SK-N-SH (cell line): ENCODE results near the gene TXNRD2. TPM values are rescaled to one million over a fixed set of nuclear protein-coding genes. Genes with fewer than 3 reads are reported as not detected.

ENCODE experiments used
- CTCF ChIA-PET: fragments of 300-600, 350-600 bp; formaldehyde crosslinking; extraction: SDS; loops from one replicate; lab custom pipeline; 2021; lab: Yijun Ruan, JAX
- POLR2A ChIA-PET: fragments of 350-600 bp; sonication (Branson Sonifier 250); formaldehyde crosslinking; extraction: SDS; loops from one replicate; lab custom pipeline; 2020; ENCODE audit warnings: antibody characterized with exemption, inconsistent platforms; lab: Yijun Ruan, JAX
- DNase-seq: peaks from one replicate; pipeline ENCODE4 v3.0.0; 2012
- H2AFZ ChIP-seq: fragments of 200-600 bp; sonication (generic); 2 replicates; pipeline ENCODE4 v1.8.1; 2016; ENCODE audit warnings: antibody characterized with exemption, mild to moderate bottlenecking, low read depth
- H3F3A ChIP-seq: fragments of 200-600 bp; sonication (generic); replicated peaks from 2 replicates; pipeline ENCODE3; 2016; ENCODE audit warnings: antibody characterized with exemption, mild to moderate bottlenecking; ENCODE audit not compliant: insufficient read depth
- H3K27ac ChIP-seq, 2 experiments: fragments of 200-500 bp in 1 of 2; fragments of 200-600 bp in 1 of 2; sonication (Bioruptor generic) in 1 of 2; sonication (generic), shearing (Covaris generic) in 1 of 2; 2 replicates each; pipeline versions ENCODE4 v1.5.1 to v1.6.1; 2014 to 2016; ENCODE audit warnings: low read depth in 2 of 2, inconsistent platforms in 1 of 2, low read length in 1 of 2, mild to moderate bottlenecking in 1 of 2, mixed read lengths in 1 of 2
- H3K27me3 ChIP-seq: fragments of 200-600 bp; sonication (generic), shearing (Covaris generic); 2 replicates; pipeline ENCODE4 v1.6.1; 2016; ENCODE audit warnings: mixed run types; ENCODE audit not compliant: insufficient read depth
- H3K36me3 ChIP-seq, 2 experiments: fragments of 200-500 bp in 1 of 2; fragments of 200-600 bp in 1 of 2; sonication (Bioruptor generic) in 1 of 2; sonication (generic) in 1 of 2; replicated peaks in 1 of 2; 2 replicates each; pipeline versions ENCODE3 to v1.5.1; 2014 to 2016; ENCODE audit warnings: low read length in 1 of 2, mild to moderate bottlenecking in 1 of 2; ENCODE audit not compliant: insufficient read depth in 2 of 2, control insufficient read depth in 1 of 2
- H3K4me1 ChIP-seq, 2 experiments: fragments of 200-500 bp in 1 of 2; fragments of 200-600 bp in 1 of 2; sonication (Bioruptor generic) in 1 of 2; sonication (generic), shearing (Covaris generic) in 1 of 2; 2 replicates each; pipeline versions ENCODE4 v1.5.1 to v1.6.1; 2014 to 2016; ENCODE audit warnings: low read depth in 1 of 2, low read length in 1 of 2, mixed run types in 1 of 2; ENCODE audit not compliant: insufficient read depth in 2 of 2, control insufficient read depth in 1 of 2
- H3K4me2 ChIP-seq: fragments of 200-600 bp; sonication (generic), shearing (Covaris generic); 2 replicates; pipeline ENCODE4 v1.6.1; 2017; ENCODE audit warnings: mixed run types
- H3K4me3 ChIP-seq, 2 experiments: fragments of 200-500 bp in 1 of 2; fragments of 200-600 bp in 1 of 2; sonication (Bioruptor generic) in 1 of 2; sonication (generic), shearing (Covaris generic) in 1 of 2; 2 replicates each; pipeline versions ENCODE4 v1.5.1 to v1.8.1; 2014 to 2016; ENCODE audit warnings: low read depth in 2 of 2, inconsistent platforms in 1 of 2, low read length in 1 of 2, mild to moderate bottlenecking in 1 of 2, mixed read lengths in 1 of 2, moderate library complexity in 1 of 2
- H3K79me2 ChIP-seq: fragments of 200-600 bp; sonication (generic); 2 replicates; pipeline ENCODE4 v1.8.1; 2017; ENCODE audit warnings: mild to moderate bottlenecking; ENCODE audit not compliant: insufficient read depth
- H3K9ac ChIP-seq: fragments of 200-600 bp; sonication (generic); 2 replicates; pipeline ENCODE4 v1.6.1; 2017; ENCODE audit warnings: mixed run types
- H3K9me2 ChIP-seq: fragments of 200-600 bp; sonication (generic); 2 replicates; pipeline ENCODE4 v1.6.1; 2017; ENCODE audit warnings: mixed run types
- H3K9me3 ChIP-seq: fragments of 200-600 bp; sonication (generic); 2 replicates; pipeline ENCODE4 v1.6.1; 2017; ENCODE audit warnings: mixed run types, mild to moderate bottlenecking, moderate library complexity
- H4K20me1 ChIP-seq: fragments of 200-600 bp; sonication (generic); 2 replicates; pipeline ENCODE4 v1.6.1; 2017; ENCODE audit warnings: mild to moderate bottlenecking, mixed run types; ENCODE audit not compliant: insufficient read depth
- CHD2 ChIP-seq: fragments of 150-350 bp; IDR thresholded peaks from 2 replicates; pipeline ENCODE4 v1.6.1; 2018; ENCODE audit warnings: low read length; ENCODE audit not compliant: partially characterized antibody
- EZH2phosphoT487 ChIP-seq: fragments of 200-600 bp; sonication (generic); IDR thresholded peaks from 2 replicates; pipeline ENCODE4 v1.6.1; 2017; ENCODE audit warnings: low read depth, mixed run types, mild to moderate bottlenecking, antibody characterized with exemption, moderate library complexity, borderline replicate concordance
- FOSL2 ChIP-seq: IDR thresholded peaks from 2 replicates; pipeline ENCODE4 v1.4.0; 2012; ENCODE audit warnings: low read depth, mild to moderate bottlenecking, moderate library complexity, borderline replicate concordance
- FOXJ3 ChIP-seq: sonication (generic); formaldehyde crosslinking; IDR thresholded peaks from 2 replicates; pipeline ENCODE4 v1.5.1; 2020; ENCODE audit warnings: mild to moderate bottlenecking, missing genetic modification reagents
- FOXM1 ChIP-seq: IDR thresholded peaks from 2 replicates; pipeline ENCODE4 v1.4.0; 2012; ENCODE audit warnings: low read depth, mild to moderate bottlenecking
- GABPA ChIP-seq: IDR thresholded peaks from 2 replicates; pipeline ENCODE4 v1.4.0; 2012; ENCODE audit warnings: low read depth, mild to moderate bottlenecking
- IRF3 ChIP-seq: fragments of 150-350 bp; IDR thresholded peaks from 2 replicates; pipeline ENCODE4 v1.6.1; 2016; ENCODE audit warnings: mild to moderate bottlenecking, low read depth, low read length
- JUND ChIP-seq: IDR thresholded peaks from 2 replicates; pipeline ENCODE4 v1.4.0; 2012
- MEF2A ChIP-seq: IDR thresholded peaks from 2 replicates; pipeline ENCODE4 v1.4.0; 2012; ENCODE audit warnings: low read depth, borderline replicate concordance
- MXI1 ChIP-seq: IDR thresholded peaks from 2 replicates; pipeline ENCODE4 v1.6.1; 2012; ENCODE audit warnings: mild to moderate bottlenecking, low read depth, low read length, improper control_type of control experiment
- NFIC ChIP-seq: IDR thresholded peaks from 2 replicates; pipeline ENCODE4 v1.4.0; 2012; ENCODE audit warnings: borderline replicate concordance
- NRF1 ChIP-seq: IDR thresholded peaks from 2 replicates; pipeline ENCODE4 v1.6.1; 2012; ENCODE audit warnings: low read depth, mild to moderate bottlenecking, low read length
- PBX3 ChIP-seq: IDR thresholded peaks from 2 replicates; pipeline ENCODE4; 2012
- RCOR1 ChIP-seq: fragments of 150-350 bp; IDR thresholded peaks from 2 replicates; pipeline ENCODE4 v1.6.1; 2017; ENCODE audit warnings: antibody characterized with exemption, low read length
- RXRA ChIP-seq: IDR thresholded peaks from 2 replicates; pipeline ENCODE4 v1.4.0; 2012; ENCODE audit warnings: low read depth, mild to moderate bottlenecking, borderline replicate concordance
- SMC3 ChIP-seq: IDR thresholded peaks from 2 replicates; pipeline ENCODE4 v1.6.1; 2012; ENCODE audit warnings: low read depth, low read length, improper control_type of control experiment
- TAF1 ChIP-seq: IDR thresholded peaks from 2 replicates; pipeline ENCODE4 v1.6.1; 2012; ENCODE audit warnings: low read depth, mild to moderate bottlenecking, low read length, moderate library complexity, borderline replicate concordance
- USF1 ChIP-seq: IDR thresholded peaks from 2 replicates; pipeline ENCODE4 v1.4.0; 2012; ENCODE audit warnings: low read depth, borderline replicate concordance
- YY1 ChIP-seq: IDR thresholded peaks from 2 replicates; pipeline ENCODE4 v1.4.0; 2012; ENCODE audit warnings: low read depth, mild to moderate bottlenecking
- WGBS: methylation state at CpG from one replicate; pipeline ENCODE4 v1.1.6; 2017; ENCODE audit warnings: low lambda C conversion rate; 5-methylcytosine and 5-hydroxymethylcytosine counted together
- polyA plus RNA-seq, 3 experiments: library from polyadenylated mRNA; depleted of rRNA; stranded (reverse); fragments of >200 nt; gene quantifications; 2 replicates each; pipeline ENCODE4 v1.2.3, GENCODE V29; 2012

The TXNRD2 gene
- polyA plus RNA-seq, 1 of the 3 experiments (the other 2 are of a cell fraction) = 34.7 TPM

GRCh38 chr22:19840059-19840458 is 101.6 kb downstream of the TXNRD2 start:
- Histone ChIP-seq H3K79me2 (peaks cover 11% of the 10 kb centered on the region; the same call in 1 of the 2 replicates), H3K9me3 (no peaks in the 10 kb centered on the region), H3K27me3 (no peaks in the 10 kb centered on the region), H3K4me3 (no peak overlapping the region), H3K27ac (no peak overlapping the region), H3K4me2 (no peak overlapping the region), H3K9ac (no peak overlapping the region), H2AFZ (no peak overlapping the region), H4K20me1 (no peaks in the 10 kb centered on the region), H3K9me2 (no peaks in the 10 kb centered on the region), H3K4me1 (peaks cover 23 to 35% of the 10 kb centered on the region in 2 experiments; a peak in 3 of 4 replicates), H3F3A (peaks cover 14% of the 10 kb centered on the region), H3K36me3 (peaks cover 0 to 1% of the 10 kb centered on the region in 2 experiments)
- WGBS = 93% methylated on average over 4 of the region's 4 CpGs
- POLR2A ChIA-PET = no interaction called here
- no peak for TF ChIP-seq USF1
- TF ChIP-seq YY1 = no peak
- TF ChIP-seq RXRA = no peak
- TF ChIP-seq EZH2phosphoT487 = no peak
- no peak for TF ChIP-seq FOSL2
- TF ChIP-seq NRF1 = no peak
- no peak for TF ChIP-seq CHD2
- no peak for TF ChIP-seq PBX3
- no peak for TF ChIP-seq FOXJ3 (CRISPR knock-in tag)
- TF ChIP-seq GABPA = no peak
- TF ChIP-seq JUND = no peak
- no peak for TF ChIP-seq MXI1
- no peak for TF ChIP-seq IRF3
- no peak for TF ChIP-seq MEF2A
- TF ChIP-seq FOXM1 = no peak
- no peak for TF ChIP-seq SMC3
- no peak for TF ChIP-seq NFIC
- TF ChIP-seq TAF1 = no peak
- no peak for TF ChIP-seq RCOR1
- CTCF ChIA-PET = interaction anchor here (1.0 kb wide), 1 partner anchor 70 kb away, joined by 4 read pairs; no protein-coding TSS in a partner anchor
- no peak for DNase-seq
